ENCODE results near the gene BYSL.

BYSL gene

GRCh38 chr6:41970436-41970846 lies 49.1 kb downstream of the BYSL start:
- H3K79me2 ChIP-seq (ENCODE audit: insufficient read depth, low read length): no peaks in the 10 kb centered on the region
- H4K20me1 ChIP-seq (ENCODE audit: insufficient read depth, low read length, poor library complexity, severe bottlenecking): no peaks in the 10 kb centered on the region
- H3K9me2 ChIP-seq (replicated peaks; ENCODE audit: low read depth, low read length): no peaks in the 10 kb centered on the region
- no peaks in the 10 kb centered on the region for H3K9me3 ChIP-seq (ENCODE audit: insufficient read depth, low read depth, low read length)
- no peaks in the 10 kb centered on the region for H3K36me3 ChIP-seq (ENCODE audit: insufficient read depth, low read length)
- H3F3A ChIP-seq (ENCODE audit: low read depth): no peaks in the 10 kb centered on the region
- no peaks in the 10 kb centered on the region for H3K27me3 ChIP-seq (ENCODE audit: insufficient read depth, low read length, poor library complexity, severe bottlenecking)
- H2AFZ ChIP-seq (ENCODE audit: low read length): 0 out of 2 replicates have a peak overlapping the region, but pooled peaks have one; percentile 3
- no peak for TF ChIP-seq CTCF (conservative IDR thresholded peaks at IDR 0.05; ENCODE audit: low read length)
- no peak for TF ChIP-seq EZH2phosphoT487 (IDR thresholded peaks at IDR 0.05; ENCODE audit: borderline replicate concordance)
- no peak overlapping the region for H3K9ac ChIP-seq (ENCODE audit: low read depth, low read length, poor library complexity, severe bottlenecking)
- H3K4me3 ChIP-seq (ENCODE audit: low read length, poor library complexity, severe bottlenecking): no peak overlapping the region
- H3K4me2 ChIP-seq (ENCODE audit: low read depth, low read length, poor library complexity, severe bottlenecking): peak overlapping the region; percentile 18
- peaks cover 12% of the 10 kb centered on the region for H3K4me1 ChIP-seq (ENCODE audit: insufficient read depth, low read length, poor library complexity, severe bottlenecking)

GRCh38 chr6:41972826-41973225 lies 51.5 kb downstream of the BYSL start:
- H3K9me2 ChIP-seq (replicated peaks; ENCODE audit: low read depth, low read length): no peaks in the 10 kb centered on the region
- no peaks in the 10 kb centered on the region for H3K27me3 ChIP-seq (ENCODE audit: insufficient read depth, low read length, poor library complexity, severe bottlenecking)
- TF ChIP-seq CTCF (conservative IDR thresholded peaks at IDR 0.05; ENCODE audit: low read length) (no peak), EZH2phosphoT487 (IDR thresholded peaks at IDR 0.05; ENCODE audit: borderline replicate concordance) (no peak)
- H3K79me2 ChIP-seq (ENCODE audit: insufficient read depth, low read length): no peaks in the 10 kb centered on the region
- H3K4me1 ChIP-seq (ENCODE audit: insufficient read depth, low read length, poor library complexity, severe bottlenecking): peaks cover 8% of the 10 kb centered on the region
- H3K9me3 ChIP-seq (ENCODE audit: insufficient read depth, low read depth, low read length): no peaks in the 10 kb centered on the region
- H3K4me3 ChIP-seq (ENCODE audit: low read length, poor library complexity, severe bottlenecking): no peak overlapping the region
- no peaks in the 10 kb centered on the region for H3K36me3 ChIP-seq (ENCODE audit: insufficient read depth, low read length)
- H2AFZ ChIP-seq (ENCODE audit: low read length): no peak overlapping the region
- H3F3A ChIP-seq (ENCODE audit: low read depth): no peaks in the 10 kb centered on the region
- H3K4me2 ChIP-seq (ENCODE audit: low read depth, low read length, poor library complexity, severe bottlenecking): no peak overlapping the region
- H3K9ac ChIP-seq (ENCODE audit: low read depth, low read length, poor library complexity, severe bottlenecking): no peak overlapping the region
- no peaks in the 10 kb centered on the region for H4K20me1 ChIP-seq (ENCODE audit: insufficient read depth, low read length, poor library complexity, severe bottlenecking)

- Histone ChIP-seq H3K27me3 (ENCODE audit: insufficient read depth, low read length, poor library complexity, severe bottlenecking) (no peaks in the 10 kb centered on the region), H3F3A (ENCODE audit: low read depth) (no peaks in the 10 kb centered on the region), H3K9me3 (ENCODE audit: insufficient read depth, low read depth, low read length) (no peaks in the 10 kb centered on the region), H3K9ac (ENCODE audit: low read depth, low read length, poor library complexity, severe bottlenecking) (no peak overlapping the region), H4K20me1 (ENCODE audit: insufficient read depth, low read length, poor library complexity, severe bottlenecking) (no peaks in the 10 kb centered on the region), H3K4me2 (ENCODE audit: low read depth, low read length, poor library complexity, severe bottlenecking) (no peak overlapping the region), H3K9me2 (replicated peaks; ENCODE audit: low read depth, low read length) (no peaks in the 10 kb centered on the region), H3K79me2 (ENCODE audit: insufficient read depth, low read length) (no peaks in the 10 kb centered on the region), H3K4me3 (ENCODE audit: low read length, poor library complexity, severe bottlenecking) (no peak overlapping the region), H2AFZ (ENCODE audit: low read length) (no peak overlapping the region), H3K36me3 (ENCODE audit: insufficient read depth, low read length) (no peaks in the 10 kb centered on the region), H3K4me1 (ENCODE audit: insufficient read depth, low read length, poor library complexity, severe bottlenecking) (peaks cover 6% of the 10 kb centered on the region)
- TF ChIP-seq EZH2phosphoT487 (IDR thresholded peaks at IDR 0.05; ENCODE audit: borderline replicate concordance): no peak
- no peak for TF ChIP-seq CTCF (conservative IDR thresholded peaks at IDR 0.05; ENCODE audit: low read length)
These were observed 53.1 kb downstream of the BYSL start for GRCh38 chr6:41974281-41974825.
